RWPE2 (cell line): ENCODE data around the gene LHX4.

ENCODE experiments used
- ATAC-seq: fragments of 200-7000 bp; cut with Tn5 transposase; 3 replicates; pipeline ENCODE4 v1.9.1; 2021; ENCODE audit warnings: low read depth
- DNase-seq: peaks from one replicate; pipeline ENCODE4 v3.0.0-alpha.2; 2020; ENCODE audit warnings: low spot score
- H3K27ac ChIP-seq: fragments of 450-650 bp; 2 replicates; pipeline ENCODE4 v1.5.1; 2017; ENCODE audit warnings: mild to moderate bottlenecking; ENCODE audit not compliant: poor library complexity, severe bottlenecking
- H3K27me3 ChIP-seq: fragments of 250-450 bp; sonication (Bioruptor Pico); 2 replicates; pipeline ENCODE4 v1.5.1; 2021; ENCODE audit warnings: mild to moderate bottlenecking, moderate library complexity; ENCODE audit not compliant: insufficient read depth, poor library complexity, severe bottlenecking
- H3K36me3 ChIP-seq: fragments of 250-450 bp; sonication (Bioruptor Pico); 2 replicates; pipeline ENCODE4 v1.5.1; 2020; ENCODE audit warnings: low read depth, mild to moderate bottlenecking, moderate library complexity
- H3K4me1 ChIP-seq: fragments of 250-450 bp; sonication (Bioruptor Pico); 2 replicates; pipeline ENCODE4 v1.5.1; 2021; ENCODE audit warnings: mild to moderate bottlenecking, moderate library complexity; ENCODE audit not compliant: insufficient read depth, poor library complexity, severe bottlenecking
- H3K4me3 ChIP-seq: fragments of 250-450 bp; sonication (Bioruptor Pico); 2 replicates; pipeline ENCODE4 v1.5.1; 2021; ENCODE audit warnings: mild to moderate bottlenecking, moderate library complexity; ENCODE audit not compliant: severe bottlenecking
- H3K9me3 ChIP-seq: fragments of 250-450 bp; sonication (Bioruptor Pico); 2 replicates; pipeline ENCODE4 v1.5.1; 2021; ENCODE audit warnings: mild to moderate bottlenecking, moderate library complexity; ENCODE audit not compliant: severe bottlenecking
- TF ChIP-seq, protein P1 (sequence below): fragments of 450-650 bp; IDR thresholded peaks from one replicate; pipeline ENCODE4 v1.5.1; 2017; ENCODE audit warnings: mild to moderate bottlenecking, moderate library complexity; ENCODE audit not compliant: poor library complexity, severe bottlenecking

Gene LHX4

GRCh38 chr1:180229483-180230415, at the start of gene LHX4:
Gene LHX4, plus strand, starts transcription at chr1:180230264. Its CDS starts 266 bp downstream, at chr1:180230530.
- Histone ChIP-seq H3K4me1 (no peaks in the 10 kb centered on the region), H3K36me3 (no peaks in the 10 kb centered on the region), H3K9me3 (peaks cover 2% of the 10 kb centered on the region), H3K27ac (no peak within 1 kb of the TSS), H3K4me3 (peak within 1 kb of the TSS; percentile 39), H3K27me3 (peaks cover 92% of the 10 kb centered on the region)
- TF ChIP-seq, protein P1, sequence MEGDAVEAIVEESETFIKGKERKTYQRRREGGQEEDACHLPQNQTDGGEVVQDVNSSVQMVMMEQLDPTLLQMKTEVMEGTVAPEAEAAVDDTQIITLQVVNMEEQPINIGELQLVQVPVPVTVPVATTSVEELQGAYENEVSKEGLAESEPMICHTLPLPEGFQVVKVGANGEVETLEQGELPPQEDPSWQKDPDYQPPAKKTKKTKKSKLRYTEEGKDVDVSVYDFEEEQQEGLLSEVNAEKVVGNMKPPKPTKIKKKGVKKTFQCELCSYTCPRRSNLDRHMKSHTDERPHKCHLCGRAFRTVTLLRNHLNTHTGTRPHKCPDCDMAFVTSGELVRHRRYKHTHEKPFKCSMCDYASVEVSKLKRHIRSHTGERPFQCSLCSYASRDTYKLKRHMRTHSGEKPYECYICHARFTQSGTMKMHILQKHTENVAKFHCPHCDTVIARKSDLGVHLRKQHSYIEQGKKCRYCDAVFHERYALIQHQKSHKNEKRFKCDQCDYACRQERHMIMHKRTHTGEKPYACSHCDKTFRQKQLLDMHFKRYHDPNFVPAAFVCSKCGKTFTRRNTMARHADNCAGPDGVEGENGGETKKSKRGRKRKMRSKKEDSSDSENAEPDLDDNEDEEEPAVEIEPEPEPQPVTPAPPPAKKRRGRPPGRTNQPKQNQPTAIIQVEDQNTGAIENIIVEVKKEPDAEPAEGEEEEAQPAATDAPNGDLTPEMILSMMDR: no peak
- ATAC-seq: peak; percentile 32
- DNase-seq: no peak

- Histone ChIP-seq H3K27ac (no peak overlapping the region), H3K36me3 (peaks cover 71% of the 10 kb centered on the region), H3K27me3 (no peaks in the 10 kb centered on the region), H3K9me3 (no peaks in the 10 kb centered on the region), H3K4me1 (no peaks in the 10 kb centered on the region), H3K4me3 (no peak overlapping the region)
- ATAC-seq (no peak), DNase-seq (no peak)
- TF ChIP-seq, protein P1: peak; percentile 42
Observed at GRCh38 chr1:180181048-180181447, 49.0 kb upstream of the LHX4 start.

DNA sequence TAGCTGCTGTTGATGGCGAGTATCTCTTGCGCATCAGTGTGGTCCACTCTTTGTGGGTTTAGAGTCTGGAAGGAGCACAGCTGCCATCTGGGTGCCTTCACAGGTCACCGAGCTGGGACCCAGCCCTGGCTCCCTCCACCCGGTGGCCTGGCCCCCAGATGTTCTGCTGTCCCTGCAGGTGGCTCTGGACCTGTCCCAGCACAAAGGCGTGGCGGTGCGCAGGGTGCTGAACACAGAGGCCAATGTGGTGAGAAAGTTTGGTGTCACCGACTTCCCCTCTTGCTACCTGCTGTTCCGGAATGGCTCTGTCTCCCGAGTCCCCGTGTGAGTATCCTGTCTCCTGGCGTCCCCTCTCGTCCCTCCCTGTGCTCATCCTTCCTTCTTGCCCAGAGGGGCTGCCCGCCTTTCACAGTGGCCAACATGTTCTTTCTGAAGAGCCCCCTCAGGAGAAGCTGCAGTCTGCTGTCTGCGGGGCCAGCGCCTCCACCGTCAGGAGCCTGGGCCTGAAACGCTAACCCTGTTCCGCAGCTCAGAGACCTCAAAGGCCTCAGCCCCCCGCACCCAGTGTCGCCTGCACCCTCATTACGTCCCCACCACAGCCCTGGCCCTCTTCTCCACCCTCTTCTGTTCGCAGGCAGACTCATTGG, 47.9 kb upstream of the LHX4 start:
- Histone ChIP-seq H3K4me3 (no peak overlapping the region), H3K4me1 (no peaks in the 10 kb centered on the region), H3K27ac (no peak overlapping the region), H3K36me3 (peaks cover 77% of the 10 kb centered on the region), H3K9me3 (no peaks in the 10 kb centered on the region), H3K27me3 (no peaks in the 10 kb centered on the region)
- peak; percentile 48 for DNase-seq
- TF ChIP-seq, protein P1: no peak
- no peak for ATAC-seq

GRCh38 chr1:180182643-180183311, 47.3 kb upstream of the LHX4 start:
- Histone ChIP-seq H3K4me1 (no peaks in the 10 kb centered on the region), H3K9me3 (no peaks in the 10 kb centered on the region), H3K36me3 (peaks cover 78% of the 10 kb centered on the region), H3K4me3 (no peak overlapping the region), H3K27ac (no peak overlapping the region), H3K27me3 (no peaks in the 10 kb centered on the region)
- DNase-seq (peak; percentile 45), ATAC-seq (no peak)
- TF ChIP-seq, protein P1: no peak
